ENCODE measurements around the gene RNF135.
"Not testable (repeated sequence)": the region's sequence is repeated elsewhere in the genome, so short reads cannot be mapped to it uniquely, and the experiment has no call there.

RNF135 gene, protein sequence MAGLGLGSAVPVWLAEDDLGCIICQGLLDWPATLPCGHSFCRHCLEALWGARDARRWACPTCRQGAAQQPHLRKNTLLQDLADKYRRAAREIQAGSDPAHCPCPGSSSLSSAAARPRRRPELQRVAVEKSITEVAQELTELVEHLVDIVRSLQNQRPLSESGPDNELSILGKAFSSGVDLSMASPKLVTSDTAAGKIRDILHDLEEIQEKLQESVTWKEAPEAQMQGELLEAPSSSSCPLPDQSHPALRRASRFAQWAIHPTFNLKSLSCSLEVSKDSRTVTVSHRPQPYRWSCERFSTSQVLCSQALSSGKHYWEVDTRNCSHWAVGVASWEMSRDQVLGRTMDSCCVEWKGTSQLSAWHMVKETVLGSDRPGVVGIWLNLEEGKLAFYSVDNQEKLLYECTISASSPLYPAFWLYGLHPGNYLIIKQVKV

DNA sequence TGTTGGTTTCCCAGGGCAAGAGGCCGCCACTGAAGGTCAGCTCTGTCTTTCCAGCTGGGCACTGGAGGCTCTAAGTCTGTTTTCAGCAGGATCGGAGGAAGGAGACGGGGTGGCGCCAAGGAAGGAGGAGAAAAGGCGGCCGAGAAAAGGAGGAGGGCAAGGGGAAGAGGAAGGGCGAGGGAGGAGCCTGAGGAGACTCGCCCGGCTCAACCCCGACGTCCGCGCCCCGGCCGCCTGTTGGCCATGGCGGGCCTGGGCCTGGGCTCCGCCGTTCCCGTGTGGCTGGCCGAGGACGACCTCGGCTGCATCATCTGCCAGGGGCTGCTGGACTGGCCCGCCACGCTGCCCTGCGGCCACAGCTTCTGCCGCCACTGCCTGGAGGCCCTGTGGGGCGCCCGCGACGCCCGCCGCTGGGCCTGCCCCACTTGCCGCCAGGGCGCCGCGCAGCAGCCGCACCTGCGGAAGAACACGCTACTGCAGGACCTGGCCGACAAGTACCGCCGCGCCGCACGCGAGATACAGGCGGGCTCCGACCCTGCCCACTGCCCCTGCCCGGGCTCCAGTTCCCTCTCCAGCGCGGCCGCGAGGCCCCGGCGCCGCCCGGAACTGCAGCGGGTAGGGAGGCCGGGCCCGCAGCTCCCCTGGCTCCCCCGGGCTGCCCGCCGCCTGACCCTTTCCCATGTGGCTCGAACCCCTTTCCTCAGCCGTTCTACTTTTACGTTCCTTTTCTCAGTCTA is at the start of gene RNF135:
TSS of gene RNF135 (plus strand) at position 209 of the 737 bp plus-strand sequence. CDS start at position 244, 35 bp downstream.
- peak; percentile 92 for DNase-seq (ENCODE audit: low spot score)

- DNase-seq (ENCODE audit: low spot score) = peak; percentile 55
Observed at GRCh38 chr17:30921544-30922196, 49.2 kb upstream of the RNF135 start, which contains the start of gene ADAP2. Gene ADAP2 (plus strand): TSS chr17:30921945. CDS start chr17:30922015, 70 bp downstream.

- peak; percentile 6 for DNase-seq (ENCODE audit: low spot score)
Observed at GRCh38 chr17:30922235-30923030, 48.4 kb upstream of the RNF135 start.

- no peak for DNase-seq (ENCODE audit: low spot score)
Observed at GRCh38 chr17:30924341-30924740, 46.5 kb upstream of the RNF135 start.

DNA sequence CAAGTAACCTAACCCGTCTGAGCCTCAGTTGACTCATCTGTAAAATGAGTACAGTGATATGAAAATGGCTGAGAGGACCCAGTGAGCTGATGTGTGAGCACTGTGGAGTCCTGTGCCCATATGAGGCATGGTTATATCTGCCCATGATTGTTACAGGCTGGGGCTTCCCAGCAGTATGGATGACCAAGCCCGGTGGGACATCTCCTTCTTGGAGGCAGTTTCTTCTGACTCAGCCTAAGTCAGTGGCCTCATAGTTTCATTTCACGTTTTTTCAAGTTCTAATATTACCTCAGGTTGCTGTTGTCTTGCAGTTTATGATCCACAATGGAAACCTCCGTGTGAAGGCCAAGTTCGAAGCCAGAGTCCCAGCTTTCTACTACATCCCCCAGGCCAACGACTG is 44.3 kb upstream of the RNF135 start:
- no peak for DNase-seq (ENCODE audit: low spot score)

- no peak for DNase-seq (ENCODE audit: low spot score)
Observed at GRCh38 chr17:30927756-30928155, 43.1 kb upstream of the RNF135 start.

GRCh38 chr17:30928584-30928983 is 42.3 kb upstream of the RNF135 start:
- DNase-seq (ENCODE audit: low spot score) = no peak

DNA sequence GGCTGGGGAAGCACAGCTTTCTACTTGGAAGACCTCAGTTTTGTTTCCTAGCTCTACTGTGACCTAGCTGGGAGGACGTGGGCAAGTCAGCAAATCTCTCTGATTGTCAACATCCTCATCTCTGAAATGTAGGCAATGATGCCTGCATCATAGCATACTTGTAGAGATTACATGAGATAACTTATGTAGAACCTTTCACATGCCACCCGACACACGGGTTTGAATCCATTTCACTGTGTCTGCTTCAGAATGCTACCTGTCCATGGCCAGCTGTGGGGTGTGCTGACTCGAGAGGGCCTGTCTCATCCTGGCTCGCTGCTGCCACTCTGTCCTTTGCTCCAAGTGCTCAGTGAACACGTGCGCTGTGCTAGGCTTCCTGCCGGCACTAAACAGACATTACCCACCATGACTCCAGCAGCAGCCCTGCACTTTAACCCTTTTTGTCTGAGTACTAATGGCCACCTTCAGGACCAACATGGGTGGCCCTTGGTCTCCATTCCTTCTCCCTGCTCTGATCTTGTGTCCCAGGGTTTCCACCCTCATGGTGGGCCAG is 41.7 kb upstream of the RNF135 start:
- DNase-seq (ENCODE audit: low spot score) = no peak

GRCh38 chr17:30929861-30930260 is 41.0 kb upstream of the RNF135 start:
- not testable (repeated sequence) for DNase-seq (ENCODE audit: low spot score)

- no peak for DNase-seq (ENCODE audit: low spot score)
Observed at GRCh38 chr17:30930495-30930894, 40.3 kb upstream of the RNF135 start.

DNA sequence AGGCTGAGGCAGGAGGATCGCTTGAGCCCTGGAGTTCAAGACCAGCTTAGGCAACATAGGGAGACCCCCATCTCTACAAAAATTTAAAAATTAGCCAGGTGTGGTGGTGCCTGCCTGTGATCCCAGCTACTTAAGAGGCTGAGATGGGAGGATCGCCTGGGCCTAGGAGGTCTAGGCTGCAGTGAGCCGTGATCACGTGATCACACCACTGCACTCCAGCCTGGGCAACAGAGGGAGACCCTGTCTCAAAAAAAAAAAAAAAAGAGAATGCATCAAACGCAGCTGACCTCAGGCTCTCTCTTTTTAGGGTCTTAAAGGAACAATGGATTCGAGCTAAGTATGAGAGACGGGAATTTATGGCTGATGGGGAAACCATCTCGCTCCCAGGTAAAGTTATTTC is 39.3 kb upstream of the RNF135 start:
- not testable (repeated sequence) for DNase-seq (ENCODE audit: low spot score)

- DNase-seq (ENCODE audit: low spot score) = no peak
Observed at GRCh38 chr17:30933966-30934365, 36.9 kb upstream of the RNF135 start.

DNA sequence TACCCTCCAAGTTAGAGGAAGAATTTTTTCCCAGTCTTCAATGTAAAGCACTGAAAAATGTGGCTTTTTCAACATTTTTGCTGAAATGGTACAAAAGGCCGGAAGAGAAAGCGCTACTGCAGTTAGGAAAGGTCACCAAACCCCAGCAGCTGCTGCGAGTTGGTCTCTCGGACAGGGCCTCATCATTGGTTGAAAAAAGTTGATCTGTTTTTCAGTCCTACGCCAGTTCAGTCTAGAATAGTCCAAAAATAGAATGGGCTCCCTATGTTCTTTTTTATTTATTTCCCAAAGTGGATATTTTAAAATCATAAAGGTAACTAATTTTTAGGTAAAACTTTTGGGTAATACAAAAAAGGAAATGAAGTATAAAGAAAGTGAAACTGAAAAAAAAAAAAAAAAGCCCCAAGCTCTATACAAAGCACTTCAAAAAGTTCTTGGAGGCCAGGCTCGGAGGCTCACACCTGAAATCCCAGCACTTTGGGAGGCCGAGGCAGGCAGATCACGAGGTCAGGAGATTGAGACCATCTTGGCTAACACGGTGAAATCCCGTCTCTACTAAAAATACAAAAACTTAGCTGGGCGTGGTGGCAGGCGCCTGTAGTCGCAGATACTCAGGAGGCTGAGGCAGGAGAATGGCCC is 31.7 kb upstream of the RNF135 start:
- DNase-seq (ENCODE audit: low spot score) = no peak

- DNase-seq (ENCODE audit: low spot score) = peak; percentile 48
Observed at GRCh38 chr17:30942308-30943079, 28.3 kb upstream of the RNF135 start.

GRCh38 chr17:30947796-30948195 is 23.0 kb upstream of the RNF135 start:
- DNase-seq (ENCODE audit: low spot score) = no peak

DNA sequence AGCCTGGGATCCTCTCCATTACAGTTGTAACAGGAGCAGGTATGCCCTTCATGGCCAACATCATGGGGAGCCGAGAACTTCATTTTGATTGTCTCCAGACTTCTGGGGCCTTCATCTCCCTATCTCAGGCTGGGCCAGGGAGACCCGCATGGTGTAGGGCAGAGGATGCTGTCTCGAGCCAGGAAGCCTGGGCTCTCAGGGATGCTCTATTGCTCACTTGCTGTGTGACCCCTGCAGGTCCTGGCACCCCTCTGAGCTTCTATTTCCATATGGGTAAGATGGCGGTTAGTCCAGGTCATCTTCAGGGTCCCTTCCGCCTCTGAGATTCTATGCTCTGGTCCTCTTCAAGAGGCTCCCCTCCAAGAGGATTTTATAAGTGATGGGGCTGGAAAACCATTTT is 20.6 kb upstream of the RNF135 start:
- DNase-seq (ENCODE audit: low spot score) = no peak

- DNase-seq (ENCODE audit: low spot score) = peak; percentile 90
Observed at GRCh38 chr17:30950669-30951399, 20.0 kb upstream of the RNF135 start.

- DNase-seq (ENCODE audit: low spot score) = no peak
Observed at GRCh38 chr17:30952638-30953393, 18.0 kb upstream of the RNF135 start.

Data from kidney tubule cell (primary cell).